Measurements from ENCODE around the gene LRBA. TPM values are rescaled to one million over a fixed set of nuclear protein-coding genes. Genes with fewer than 3 reads are reported as not detected.

Gene LRBA
- total RNA-seq, 1 donor from 2014 or later = 26.4 TPM

- H3K36me3 Mint-ChIP-seq (ENCODE audit: unreplicated experiment) = no peaks in the 10 kb centered on the region
- no peak for DNase-seq
- no peak overlapping the region for H3K4me3 Mint-ChIP-seq (ENCODE audit: unreplicated experiment)
- no peaks in the 10 kb centered on the region for H3K9me3 Mint-ChIP-seq (ENCODE audit: unreplicated experiment)
- peaks cover 3% of the 10 kb centered on the region for H3K4me1 Mint-ChIP-seq (ENCODE audit: low read depth, unreplicated experiment)
- no peaks in the 10 kb centered on the region for H3K27me3 Mint-ChIP-seq (ENCODE audit: unreplicated experiment)
- no peak for TF ChIP-seq CTCF (IDR thresholded peaks at IDR 0.05; ENCODE audit: partially characterized antibody, unreplicated experiment)
- H3K27ac Mint-ChIP-seq (ENCODE audit: unreplicated experiment) = no peak overlapping the region
Observed at GRCh38 chr4:150218447-150218846, 796.6 kb downstream of the LRBA start.

- Mint-ChIP-seq H3K36me3 (ENCODE audit: unreplicated experiment) (no peaks in the 10 kb centered on the region), H3K27ac (ENCODE audit: unreplicated experiment) (no peak overlapping the region), H3K9me3 (ENCODE audit: unreplicated experiment) (no peaks in the 10 kb centered on the region), H3K4me1 (ENCODE audit: low read depth, unreplicated experiment) (peaks cover 3% of the 10 kb centered on the region), H3K4me3 (ENCODE audit: unreplicated experiment) (no peak overlapping the region), H3K27me3 (ENCODE audit: unreplicated experiment) (no peaks in the 10 kb centered on the region)
- DNase-seq = no peak
- TF ChIP-seq CTCF (IDR thresholded peaks at IDR 0.05; ENCODE audit: partially characterized antibody, unreplicated experiment) = no peak
Observed at GRCh38 chr4:150217808-150218207, 797.3 kb downstream of the LRBA start.

DNA sequence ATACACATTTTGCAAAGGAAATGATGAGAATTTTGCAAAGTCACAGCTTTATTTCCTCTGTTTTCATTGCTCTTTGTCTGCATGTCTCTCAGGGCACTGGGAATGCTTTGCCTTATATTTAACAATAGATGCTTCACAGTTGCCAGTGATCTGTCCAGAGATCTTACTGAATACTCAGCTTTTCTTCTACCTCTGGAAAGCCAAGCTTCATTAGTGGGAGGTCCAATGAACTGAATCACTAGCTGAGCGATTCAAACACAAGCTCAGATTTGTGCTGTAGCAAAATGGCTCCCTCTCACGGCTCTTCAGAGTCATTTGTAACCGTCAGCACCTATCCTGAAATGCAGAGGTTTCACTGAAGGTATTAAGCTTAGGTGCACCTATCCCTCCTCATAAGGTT, 797.9 kb downstream of the LRBA start:
- no peak for DNase-seq
- Mint-ChIP-seq H3K27me3 (ENCODE audit: unreplicated experiment) (no peaks in the 10 kb centered on the region), H3K9me3 (ENCODE audit: unreplicated experiment) (no peaks in the 10 kb centered on the region), H3K36me3 (ENCODE audit: unreplicated experiment) (no peaks in the 10 kb centered on the region), H3K27ac (ENCODE audit: unreplicated experiment) (no peak overlapping the region), H3K4me3 (ENCODE audit: unreplicated experiment) (no peak overlapping the region), H3K4me1 (ENCODE audit: low read depth, unreplicated experiment) (peaks cover 5% of the 10 kb centered on the region)
- no peak for TF ChIP-seq CTCF (IDR thresholded peaks at IDR 0.05; ENCODE audit: partially characterized antibody, unreplicated experiment)

DNA sequence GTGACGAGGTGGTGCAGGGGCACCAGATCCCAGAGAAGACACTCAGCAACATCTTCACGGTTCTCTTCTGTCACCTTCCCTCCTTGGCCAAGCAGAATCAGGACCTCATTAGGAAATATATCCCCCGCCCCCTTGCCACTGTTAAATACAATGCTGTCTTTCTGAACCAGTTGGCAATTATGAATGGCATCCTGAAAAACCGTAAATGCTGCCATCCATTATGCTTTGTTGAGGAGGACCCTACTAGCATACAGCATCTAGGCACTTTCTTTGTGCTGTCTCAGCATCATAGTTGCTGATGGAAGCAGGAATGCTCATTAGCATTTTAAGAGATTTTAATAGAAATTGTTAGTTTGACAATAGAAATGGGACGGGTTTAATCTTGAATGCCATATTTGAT, 798.4 kb downstream of the LRBA start:
- peaks cover 8% of the 10 kb centered on the region for H3K4me1 Mint-ChIP-seq (ENCODE audit: low read depth, unreplicated experiment)
- TF ChIP-seq CTCF (IDR thresholded peaks at IDR 0.05; ENCODE audit: partially characterized antibody, unreplicated experiment) = no peak
- no peaks in the 10 kb centered on the region for H3K36me3 Mint-ChIP-seq (ENCODE audit: unreplicated experiment)
- H3K4me3 Mint-ChIP-seq (ENCODE audit: unreplicated experiment) = no peak overlapping the region
- DNase-seq = no peak
- no peaks in the 10 kb centered on the region for H3K9me3 Mint-ChIP-seq (ENCODE audit: unreplicated experiment)
- no peaks in the 10 kb centered on the region for H3K27me3 Mint-ChIP-seq (ENCODE audit: unreplicated experiment)
- H3K27ac Mint-ChIP-seq (ENCODE audit: unreplicated experiment) = no peak overlapping the region

- Mint-ChIP-seq H3K4me1 (ENCODE audit: low read depth, unreplicated experiment) (peaks cover 12% of the 10 kb centered on the region), H3K27ac (ENCODE audit: unreplicated experiment) (no peak overlapping the region), H3K4me3 (ENCODE audit: unreplicated experiment) (no peak overlapping the region), H3K9me3 (ENCODE audit: unreplicated experiment) (no peaks in the 10 kb centered on the region), H3K36me3 (ENCODE audit: unreplicated experiment) (no peaks in the 10 kb centered on the region), H3K27me3 (ENCODE audit: unreplicated experiment) (no peaks in the 10 kb centered on the region)
- no peak for DNase-seq
- no peak for TF ChIP-seq CTCF (IDR thresholded peaks at IDR 0.05; ENCODE audit: partially characterized antibody, unreplicated experiment)
Observed at GRCh38 chr4:150215601-150216000, 799.5 kb downstream of the LRBA start.

Other genes starting within 250 kb of the LRBA start
- gene RPS3A, start 84.3 kb upstream of the LRBA start, total RNA-seq (ENCODE audit: unreplicated experiment) = 1,044 TPM

Measured in glutamatergic neuron (in vitro differentiated cells).